ENCODE measurements around the gene NOP16.

NOP16 gene

DNA sequence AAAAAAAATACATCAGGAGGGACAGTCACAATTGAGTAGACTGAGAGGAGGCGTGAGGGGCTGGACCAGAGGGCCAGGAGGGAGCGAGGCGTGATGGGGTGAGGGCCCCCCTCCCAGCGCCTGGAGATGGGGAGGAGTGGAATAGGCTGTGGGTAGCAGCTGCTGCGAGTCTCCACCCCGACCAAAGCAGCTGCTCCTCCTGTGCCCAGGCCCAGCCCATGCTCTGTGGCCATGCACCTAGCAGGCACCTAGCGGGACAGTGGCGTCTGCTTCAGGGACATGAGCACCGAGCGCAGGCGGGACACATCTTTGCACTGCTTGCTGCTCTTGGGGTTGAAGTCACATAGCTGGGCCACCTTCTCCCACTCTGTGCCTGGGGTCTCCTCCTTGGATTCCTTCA is 4.1 kb upstream of the NOP16 start:
- no peak for DNase-seq (ENCODE audit: low read depth)
- H3K4me3 ChIP-seq (ENCODE audit: low read depth, low read length), result no peak overlapping the region
- TF ChIP-seq, protein P1, sequence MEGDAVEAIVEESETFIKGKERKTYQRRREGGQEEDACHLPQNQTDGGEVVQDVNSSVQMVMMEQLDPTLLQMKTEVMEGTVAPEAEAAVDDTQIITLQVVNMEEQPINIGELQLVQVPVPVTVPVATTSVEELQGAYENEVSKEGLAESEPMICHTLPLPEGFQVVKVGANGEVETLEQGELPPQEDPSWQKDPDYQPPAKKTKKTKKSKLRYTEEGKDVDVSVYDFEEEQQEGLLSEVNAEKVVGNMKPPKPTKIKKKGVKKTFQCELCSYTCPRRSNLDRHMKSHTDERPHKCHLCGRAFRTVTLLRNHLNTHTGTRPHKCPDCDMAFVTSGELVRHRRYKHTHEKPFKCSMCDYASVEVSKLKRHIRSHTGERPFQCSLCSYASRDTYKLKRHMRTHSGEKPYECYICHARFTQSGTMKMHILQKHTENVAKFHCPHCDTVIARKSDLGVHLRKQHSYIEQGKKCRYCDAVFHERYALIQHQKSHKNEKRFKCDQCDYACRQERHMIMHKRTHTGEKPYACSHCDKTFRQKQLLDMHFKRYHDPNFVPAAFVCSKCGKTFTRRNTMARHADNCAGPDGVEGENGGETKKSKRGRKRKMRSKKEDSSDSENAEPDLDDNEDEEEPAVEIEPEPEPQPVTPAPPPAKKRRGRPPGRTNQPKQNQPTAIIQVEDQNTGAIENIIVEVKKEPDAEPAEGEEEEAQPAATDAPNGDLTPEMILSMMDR (IDR thresholded peaks at IDR 0.05; ENCODE audit: low read depth, low read length, missing control alignments), result no peak

DNA sequence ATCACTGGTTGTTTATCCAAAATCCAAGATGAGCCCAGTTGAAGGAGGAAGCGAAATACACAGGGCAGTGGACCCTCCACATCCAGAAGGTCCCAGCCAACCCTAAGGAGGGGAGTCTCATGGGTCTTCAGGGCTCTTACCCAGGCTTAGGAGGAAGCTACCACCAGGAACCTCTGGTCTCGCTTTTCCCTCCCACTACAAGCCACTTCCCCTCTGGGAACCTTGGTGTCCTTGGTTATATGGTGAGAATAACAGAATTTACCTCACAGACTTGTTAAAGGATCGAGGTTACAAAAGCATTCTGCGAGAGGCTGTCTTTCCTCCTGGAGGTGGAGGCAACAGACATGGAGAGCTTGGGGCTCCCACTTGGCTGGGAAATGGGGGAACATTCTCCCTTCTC is 3.6 kb upstream of the NOP16 start:
- DNase-seq (ENCODE audit: low read depth), result no peak
- H3K4me3 ChIP-seq (ENCODE audit: low read depth, low read length), result no peak overlapping the region
- TF ChIP-seq, protein P1 (IDR thresholded peaks at IDR 0.05; ENCODE audit: low read depth, low read length, missing control alignments), result no peak

DNA sequence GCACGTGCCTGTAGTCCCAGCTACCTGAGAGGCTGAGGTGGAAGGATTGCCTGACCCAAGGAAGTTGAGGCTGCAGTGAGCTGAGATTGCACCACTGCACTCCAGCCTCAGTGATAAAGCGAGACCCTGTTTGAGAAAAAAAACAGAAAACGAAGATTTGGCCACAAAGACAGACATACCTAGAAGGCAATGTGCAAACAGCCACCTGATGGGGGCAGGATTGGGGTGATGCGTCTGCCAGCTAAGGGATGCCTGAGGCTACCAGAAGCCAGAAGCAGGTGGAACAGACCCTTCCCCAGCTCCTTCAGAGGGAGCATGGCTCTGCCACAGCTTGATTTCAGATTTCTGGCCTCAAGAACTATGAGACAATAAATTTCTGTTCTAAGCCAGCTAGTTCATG is 3.1 kb upstream of the NOP16 start:
- no peak for DNase-seq (ENCODE audit: low read depth)
- TF ChIP-seq, protein P1 (IDR thresholded peaks at IDR 0.05; ENCODE audit: low read depth, low read length, missing control alignments), result no peak
- H3K4me3 ChIP-seq (ENCODE audit: low read depth, low read length), result no peak overlapping the region

DNA sequence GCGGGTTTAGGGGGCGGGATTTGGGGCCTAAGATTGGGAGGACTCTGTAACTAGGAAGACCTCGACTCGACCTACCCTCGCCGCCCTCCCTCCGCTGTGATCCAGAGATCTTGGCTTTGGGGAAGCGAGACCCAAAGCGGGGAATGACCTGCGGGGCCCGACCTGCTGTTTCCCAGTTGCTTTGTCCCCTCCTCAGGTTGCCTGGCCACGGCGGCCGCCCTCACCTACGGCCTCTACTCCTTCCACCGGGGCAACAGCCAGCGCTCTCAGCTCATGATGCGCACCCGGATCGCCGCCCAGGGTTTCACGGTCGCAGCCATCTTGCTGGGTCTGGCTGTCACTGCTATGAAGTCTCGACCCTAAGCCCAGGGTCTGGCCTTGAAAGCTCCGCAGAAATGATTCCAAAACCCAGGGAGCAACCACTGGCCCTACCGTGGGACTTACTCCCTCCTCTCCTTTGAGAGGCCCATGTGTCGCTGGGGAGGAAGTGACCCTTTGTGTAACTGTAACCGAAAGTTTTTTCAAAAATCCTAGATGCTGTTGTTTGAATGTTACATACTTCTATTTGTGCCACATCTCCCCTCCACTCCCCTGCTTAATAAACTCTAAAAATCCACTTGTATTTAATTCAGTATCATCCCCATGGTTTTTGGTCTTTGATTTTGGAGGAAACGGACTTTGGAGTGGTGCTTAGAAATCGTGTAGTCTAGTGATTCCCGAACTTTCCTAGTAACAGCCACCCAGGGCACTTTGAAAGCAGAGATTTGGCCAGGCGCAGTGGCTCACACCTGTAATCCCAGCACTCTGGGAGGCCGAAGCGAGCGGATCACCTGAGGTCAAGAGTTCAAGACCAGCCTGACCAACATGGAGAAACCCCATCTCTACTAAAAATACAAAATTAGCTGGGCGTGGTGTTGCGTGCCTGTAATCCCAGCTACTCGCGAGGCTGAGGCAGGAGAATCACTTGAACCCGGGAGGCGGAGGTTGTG is 1.0 kb upstream of the NOP16 start:
- TF ChIP-seq, protein P1 (IDR thresholded peaks at IDR 0.05; ENCODE audit: low read depth, low read length, missing control alignments), result no peak
- peak overlapping the region; percentile 96 for H3K4me3 ChIP-seq (ENCODE audit: low read depth, low read length)
- DNase-seq (ENCODE audit: low read depth), result no peak

DNA sequence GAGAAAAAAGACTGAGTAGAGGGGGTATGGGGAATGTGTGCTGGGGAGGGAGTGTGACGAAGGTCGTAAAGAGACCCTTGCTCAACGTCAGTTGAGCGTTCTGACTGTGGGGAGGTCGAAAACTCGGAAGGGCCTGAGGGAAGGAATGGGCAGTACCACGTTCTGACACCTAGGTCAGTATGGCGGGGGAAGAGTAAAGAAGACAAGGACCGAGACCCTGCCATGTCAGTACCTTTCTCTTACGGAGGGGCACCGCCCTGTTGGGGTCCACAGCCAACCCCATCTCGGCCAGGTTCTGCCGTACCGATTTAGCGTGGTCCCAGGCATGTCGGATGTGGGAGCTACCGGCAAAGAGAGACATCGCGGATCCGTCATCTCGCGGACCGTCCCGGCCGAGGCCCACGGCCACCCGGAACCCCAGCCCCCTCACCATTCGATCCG is 375 bp downstream of the NOP16 start:
- DNase-seq (ENCODE audit: low read depth), result no peak
- H3K4me3 ChIP-seq (ENCODE audit: low read depth, low read length), result peak overlapping the region; percentile 96
- TF ChIP-seq, protein P1 (IDR thresholded peaks at IDR 0.05; ENCODE audit: low read depth, low read length, missing control alignments), result no peak

DNA sequence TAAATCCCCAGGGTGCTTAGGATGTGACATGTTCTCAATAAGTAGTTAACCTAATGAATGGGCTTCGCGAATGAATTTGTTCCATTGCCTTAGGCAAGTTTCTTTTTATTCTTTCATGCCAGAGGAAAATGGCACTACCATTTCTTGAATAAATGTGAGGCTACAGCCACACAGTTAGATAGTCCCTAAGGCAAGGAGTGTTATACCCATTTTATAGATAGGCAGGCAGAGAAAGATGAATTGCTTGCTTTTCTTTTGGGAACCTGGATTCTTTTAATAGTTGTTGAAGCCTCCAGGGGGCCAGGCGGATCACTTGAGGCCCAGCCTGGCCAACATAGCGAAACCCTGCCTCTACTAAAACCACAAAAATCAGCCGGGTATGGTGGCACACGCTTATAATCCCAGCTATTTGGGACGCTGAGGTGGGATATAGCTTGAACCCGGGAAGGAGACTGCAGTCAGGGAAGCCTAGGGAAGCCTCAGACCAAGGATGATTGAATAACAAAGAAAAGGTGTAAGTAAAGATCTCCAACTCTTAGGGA is 943 bp downstream of the NOP16 start:
- peak overlapping the region; percentile 96 for H3K4me3 ChIP-seq (ENCODE audit: low read depth, low read length)
- DNase-seq (ENCODE audit: low read depth), result no peak
- TF ChIP-seq, protein P1 (IDR thresholded peaks at IDR 0.05; ENCODE audit: low read depth, low read length, missing control alignments), result no peak
